Panc1 (cell line): ENCODE measurements around the gene HEG1.

Experiments
- CTCF ChIP-seq: fragments of 450-650 bp; IDR thresholded peaks from 2 replicates; pipeline ENCODE4 v1.5.1; 2017; ENCODE audit warnings: mild to moderate bottlenecking
- POLR2AphosphoS5 ChIP-seq: IDR thresholded peaks from 2 replicates; pipeline ENCODE4 v1.6.1; 2012; ENCODE audit warnings: mild to moderate bottlenecking, low read depth, low read length, moderate library complexity
- SIN3A ChIP-seq: IDR thresholded peaks from 2 replicates; pipeline ENCODE4 v1.6.1; 2012; ENCODE audit warnings: low read depth, mild to moderate bottlenecking, low read length, moderate library complexity, borderline replicate concordance; ENCODE audit not compliant: insufficient read depth
- TCF7L2 ChIP-seq: IDR thresholded peaks from 2 replicates; pipeline ENCODE4 v1.6.1; 2011; ENCODE audit warnings: mild to moderate bottlenecking, low read depth, low read length, inconsistent platforms

- peak; percentile 20; the same call in 1 of the 2 replicates for TF ChIP-seq CTCF
- no peak for TF ChIP-seq SIN3A
- TF ChIP-seq POLR2AphosphoS5, result no peak
- TF ChIP-seq TCF7L2, result no peak
These were observed 4.6 kb downstream of the HEG1 start for GRCh38 chr3:125051205-125051604.
